SIG-M5 (cell line): ENCODE data around the gene MRPL38.
A peak's percentile ranks its signal among the peaks of the same experiment; 100 is the strongest.

ENCODE experiments used
- DNase-seq: peaks from one replicate; lab custom pipeline; 2025; lab: John Stamatoyannopoulos, UW

The MRPL38 gene

GRCh38 chr17:75904749-75905521 lies at the start of gene MRPL38:
TSS of gene MRPL38 (minus strand) at chr17:75904884. CDS start at chr17:75904875, 9 bp downstream.
- DNase-seq = peak; percentile 72

GRCh38 chr17:75950855-75951554 lies 46.3 kb upstream of the MRPL38 start:
- DNase-seq = no peak

GRCh38 chr17:75950421-75950820 lies 45.7 kb upstream of the MRPL38 start:
- no peak for DNase-seq

- DNase-seq = no peak
Measured at GRCh38 chr17:75945211-75945610, 40.5 kb upstream of the MRPL38 start.

GRCh38 chr17:75943491-75943890 lies 38.8 kb upstream of the MRPL38 start:
- no peak for DNase-seq

- DNase-seq = no peak
Measured at GRCh38 chr17:75942473-75942872, 37.8 kb upstream of the MRPL38 start.

GRCh38 chr17:75941442-75941819 lies 36.7 kb upstream of the MRPL38 start:
- no peak for DNase-seq

- peak; percentile 41 for DNase-seq
Measured at GRCh38 chr17:75940727-75941441, 36.2 kb upstream of the MRPL38 start, which contains the start of gene FBF1. TSS of gene FBF1 (minus strand) at chr17:75941042. CDS start at chr17:75938149, 2,893 bp downstream.

GRCh38 chr17:75937652-75938051 lies 33.0 kb upstream of the MRPL38 start:
- DNase-seq = no peak

GRCh38 chr17:75933808-75934207 lies 29.1 kb upstream of the MRPL38 start:
- no peak for DNase-seq

- DNase-seq = no peak
Measured at GRCh38 chr17:75932852-75933251, 28.2 kb upstream of the MRPL38 start.

GRCh38 chr17:75931062-75931461 lies 26.4 kb upstream of the MRPL38 start:
- no peak for DNase-seq

- DNase-seq = no peak
Measured at GRCh38 chr17:75927286-75927922, 22.7 kb upstream of the MRPL38 start.

GRCh38 chr17:75926456-75926855 lies 21.8 kb upstream of the MRPL38 start:
- DNase-seq = no peak

GRCh38 chr17:75925912-75926311 lies 21.2 kb upstream of the MRPL38 start:
- no peak for DNase-seq

GRCh38 chr17:75925103-75925502 lies 20.4 kb upstream of the MRPL38 start:
- DNase-seq = no peak

- DNase-seq = no peak
Measured at GRCh38 chr17:75922963-75923874, 18.5 kb upstream of the MRPL38 start.

GRCh38 chr17:75922173-75922961 lies 17.7 kb upstream of the MRPL38 start:
- DNase-seq = no peak

GRCh38 chr17:75921596-75921995 lies 16.9 kb upstream of the MRPL38 start:
- DNase-seq = no peak

- no peak for DNase-seq
Measured at GRCh38 chr17:75920045-75920560, 15.4 kb upstream of the MRPL38 start.
